ENCODE data around the gene TCN2. TPM values are rescaled to one million over a fixed set of nuclear protein-coding genes. Genes with fewer than 3 reads are reported as not detected.
"Not testable (repeated sequence)": the region's sequence is repeated elsewhere in the genome, so short reads cannot be mapped to it uniquely, and the experiment has no call there.

TCN2 gene
- total RNA-seq, 2 donors from 2014 or later: 9.3 to 27.0 TPM

- TF ChIP-seq, protein P1, sequence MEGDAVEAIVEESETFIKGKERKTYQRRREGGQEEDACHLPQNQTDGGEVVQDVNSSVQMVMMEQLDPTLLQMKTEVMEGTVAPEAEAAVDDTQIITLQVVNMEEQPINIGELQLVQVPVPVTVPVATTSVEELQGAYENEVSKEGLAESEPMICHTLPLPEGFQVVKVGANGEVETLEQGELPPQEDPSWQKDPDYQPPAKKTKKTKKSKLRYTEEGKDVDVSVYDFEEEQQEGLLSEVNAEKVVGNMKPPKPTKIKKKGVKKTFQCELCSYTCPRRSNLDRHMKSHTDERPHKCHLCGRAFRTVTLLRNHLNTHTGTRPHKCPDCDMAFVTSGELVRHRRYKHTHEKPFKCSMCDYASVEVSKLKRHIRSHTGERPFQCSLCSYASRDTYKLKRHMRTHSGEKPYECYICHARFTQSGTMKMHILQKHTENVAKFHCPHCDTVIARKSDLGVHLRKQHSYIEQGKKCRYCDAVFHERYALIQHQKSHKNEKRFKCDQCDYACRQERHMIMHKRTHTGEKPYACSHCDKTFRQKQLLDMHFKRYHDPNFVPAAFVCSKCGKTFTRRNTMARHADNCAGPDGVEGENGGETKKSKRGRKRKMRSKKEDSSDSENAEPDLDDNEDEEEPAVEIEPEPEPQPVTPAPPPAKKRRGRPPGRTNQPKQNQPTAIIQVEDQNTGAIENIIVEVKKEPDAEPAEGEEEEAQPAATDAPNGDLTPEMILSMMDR (IDR thresholded peaks at IDR 0.05): no peak
- no peak for DNase-seq
- H3K9me3 ChIP-seq: no peaks in the 10 kb centered on the region
- intact Hi-C loops (cut with DNase I): loop anchor here (10.0 kb wide), 1 partner anchor 278 kb away; no protein-coding TSS in a partner anchor
- no peak overlapping the region for H3K27ac ChIP-seq
- no peaks in the 10 kb centered on the region for H3K36me3 ChIP-seq
- no peak overlapping the region for H3K9ac ChIP-seq (ENCODE audit: low read depth in 2 of 2, low read length in 2 of 2)
- H3K4me1 ChIP-seq: no peaks in the 10 kb centered on the region
- no peaks in the 10 kb centered on the region for H3K27me3 ChIP-seq
- no peak overlapping the region for H3K4me3 ChIP-seq
These were observed 19.4 kb downstream of the TCN2 start for GRCh38 chr22:30626413-30626812.

- H3K9me3 ChIP-seq: no peaks in the 10 kb centered on the region
These were observed 20.5 kb downstream of the TCN2 start for GRCh38 chr22:30627471-30627870.

DNA sequence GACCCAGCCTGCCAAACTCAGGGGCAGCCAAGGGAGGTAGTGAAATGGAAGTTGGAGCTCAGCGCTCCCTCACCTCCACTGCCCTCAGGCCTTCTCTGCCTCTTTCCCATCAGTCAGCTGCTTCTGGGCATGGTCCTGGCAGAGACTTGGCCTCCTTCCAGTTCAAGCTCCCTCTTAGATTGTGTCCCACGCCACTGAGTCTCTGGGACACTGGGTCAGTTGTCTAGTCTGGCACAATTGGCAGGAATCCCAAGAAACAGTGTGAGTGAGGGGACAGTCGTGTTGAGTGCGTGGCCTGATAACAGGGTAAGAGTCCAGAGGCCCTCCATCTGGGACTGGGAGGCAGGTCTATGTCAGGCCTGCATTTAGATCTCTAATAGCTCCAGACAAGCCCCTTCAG lies 21.5 kb downstream of the TCN2 start:
- intact Hi-C loops (cut with DNase I): loop anchor here (10.0 kb wide), 1 partner anchor 276 kb away; no protein-coding TSS in a partner anchor
- no peaks in the 10 kb centered on the region for H3K9me3 ChIP-seq
- H3K27me3 ChIP-seq: no peaks in the 10 kb centered on the region
- TF ChIP-seq, protein P1 (IDR thresholded peaks at IDR 0.05): no peak
- H3K9ac ChIP-seq (ENCODE audit: low read depth in 2 of 2, low read length in 2 of 2): no peak overlapping the region
- no peaks in the 10 kb centered on the region for H3K36me3 ChIP-seq
- DNase-seq: no peak
- no peak overlapping the region for H3K27ac ChIP-seq
- no peak overlapping the region for H3K4me3 ChIP-seq
- no peaks in the 10 kb centered on the region for H3K4me1 ChIP-seq

More at GRCh38 chr22:30627471-30627870, 20.5 kb downstream of the TCN2 start:
- intact Hi-C loops (cut with DNase I): loop anchor here (10.0 kb wide), 1 partner anchor 277 kb away; no protein-coding TSS in a partner anchor
- H3K36me3 ChIP-seq: no peaks in the 10 kb centered on the region
- H3K27ac ChIP-seq: no peak overlapping the region
- TF ChIP-seq, protein P1 (IDR thresholded peaks at IDR 0.05): no peak
- H3K9ac ChIP-seq (ENCODE audit: low read depth in 2 of 2, low read length in 2 of 2): no peak overlapping the region
- no peaks in the 10 kb centered on the region for H3K4me1 ChIP-seq
- no peak overlapping the region for H3K4me3 ChIP-seq
- no peaks in the 10 kb centered on the region for H3K27me3 ChIP-seq
- no peak for DNase-seq

DNA sequence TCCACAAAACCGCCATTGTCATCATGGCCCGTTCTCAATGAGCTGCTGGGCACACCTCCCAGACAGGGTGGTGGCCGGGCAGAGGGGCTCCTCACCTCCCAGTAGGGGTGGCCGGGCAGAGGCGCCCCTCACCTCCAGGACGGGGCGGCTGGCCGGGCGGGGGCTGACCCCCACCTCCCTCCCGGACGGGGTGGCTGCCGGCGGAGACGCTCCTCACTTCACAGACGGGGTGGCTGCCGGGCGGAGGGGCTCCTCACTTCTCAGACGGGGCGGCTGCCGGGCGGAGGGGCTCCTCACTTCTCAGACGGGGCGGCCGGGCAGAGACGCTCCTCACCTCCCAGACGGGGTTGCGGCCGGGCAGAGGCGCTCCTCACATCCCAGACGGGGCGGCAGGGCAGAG lies 24.5 kb downstream of the TCN2 start:
- not testable (repeated sequence) for H3K36me3 ChIP-seq; H3K4me3 ChIP-seq; H3K27ac ChIP-seq; H3K9me3 ChIP-seq; H3K4me1 ChIP-seq; DNase-seq; H3K9ac ChIP-seq (ENCODE audit: low read depth in 2 of 2, low read length in 2 of 2); H3K27me3 ChIP-seq
- intact Hi-C loops (cut with DNase I): loop anchor here (10.0 kb wide), 1 partner anchor 293 kb away; no protein-coding TSS in a partner anchor

- H3K27ac ChIP-seq: peak overlapping the region; percentile 84
- H3K9me3 ChIP-seq: no peaks in the 10 kb centered on the region
- no peaks in the 10 kb centered on the region for H3K27me3 ChIP-seq
- H3K4me3 ChIP-seq: peak overlapping the region; percentile 72
- TF ChIP-seq, protein P1 (IDR thresholded peaks at IDR 0.05): peak; percentile 90
- intact Hi-C loops (cut with DNase I): loop anchor here (2.0 to 10.0 kb wide), 2 partner anchors 120 to 290 kb away; no protein-coding TSS in a partner anchor
- peak overlapping the region; percentile 54 to 64 for H3K9ac ChIP-seq (ENCODE audit: low read depth in 2 of 2, low read length in 2 of 2)
- H3K4me1 ChIP-seq: peaks cover 15% of the 10 kb centered on the region
- H3K36me3 ChIP-seq: no peaks in the 10 kb centered on the region
- DNase-seq: peak; percentile 93
These were observed 27.7 kb downstream of the TCN2 start for GRCh38 chr22:30634471-30635233.
